Measurements from ENCODE around the gene STOML3.

DNA sequence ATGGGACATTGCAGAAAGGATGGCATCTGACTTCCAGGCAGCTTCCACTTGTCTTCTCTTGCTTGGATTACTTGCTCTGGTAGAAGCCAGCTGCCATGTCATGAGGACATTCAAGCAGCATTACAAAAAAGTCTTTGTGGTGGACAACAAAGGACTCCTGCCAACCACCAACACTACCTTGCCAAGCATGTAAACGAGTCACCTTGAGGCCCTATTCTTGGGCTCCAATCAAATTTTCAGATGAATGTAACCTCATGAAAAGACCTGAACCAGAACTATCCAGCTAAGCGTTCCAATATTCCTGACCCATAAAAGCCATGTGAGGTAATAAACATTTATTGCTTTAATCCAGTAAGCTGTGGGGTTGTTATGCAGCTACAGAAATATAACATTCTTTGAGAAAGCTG, 34.8 kb upstream of the STOML3 start:
- TF ChIP-seq, protein P1, sequence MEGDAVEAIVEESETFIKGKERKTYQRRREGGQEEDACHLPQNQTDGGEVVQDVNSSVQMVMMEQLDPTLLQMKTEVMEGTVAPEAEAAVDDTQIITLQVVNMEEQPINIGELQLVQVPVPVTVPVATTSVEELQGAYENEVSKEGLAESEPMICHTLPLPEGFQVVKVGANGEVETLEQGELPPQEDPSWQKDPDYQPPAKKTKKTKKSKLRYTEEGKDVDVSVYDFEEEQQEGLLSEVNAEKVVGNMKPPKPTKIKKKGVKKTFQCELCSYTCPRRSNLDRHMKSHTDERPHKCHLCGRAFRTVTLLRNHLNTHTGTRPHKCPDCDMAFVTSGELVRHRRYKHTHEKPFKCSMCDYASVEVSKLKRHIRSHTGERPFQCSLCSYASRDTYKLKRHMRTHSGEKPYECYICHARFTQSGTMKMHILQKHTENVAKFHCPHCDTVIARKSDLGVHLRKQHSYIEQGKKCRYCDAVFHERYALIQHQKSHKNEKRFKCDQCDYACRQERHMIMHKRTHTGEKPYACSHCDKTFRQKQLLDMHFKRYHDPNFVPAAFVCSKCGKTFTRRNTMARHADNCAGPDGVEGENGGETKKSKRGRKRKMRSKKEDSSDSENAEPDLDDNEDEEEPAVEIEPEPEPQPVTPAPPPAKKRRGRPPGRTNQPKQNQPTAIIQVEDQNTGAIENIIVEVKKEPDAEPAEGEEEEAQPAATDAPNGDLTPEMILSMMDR (IDR thresholded peaks at IDR 0.05): no peak
- TF ChIP-seq FOXP1 (CRISPR knock-in tag; IDR thresholded peaks at IDR 0.05; ENCODE audit: borderline replicate concordance) (no peak), TP53 (CRISPR knock-in tag; IDR thresholded peaks at IDR 0.05) (no peak), ZSCAN18 (CRISPR knock-in tag; IDR thresholded peaks at IDR 0.05) (no peak), E2F4 (CRISPR knock-in tag; IDR thresholded peaks at IDR 0.05; ENCODE audit: borderline replicate concordance, low read depth) (no peak), MAX (CRISPR knock-in tag; IDR thresholded peaks at IDR 0.05) (no peak), NFYB (CRISPR knock-in tag; conservative IDR thresholded peaks at IDR 0.05; ENCODE audit: low read depth) (no peak), ZNF121 (CRISPR knock-in tag; IDR thresholded peaks at IDR 0.05) (no peak), NR3C1 (CRISPR knock-in tag; conservative IDR thresholded peaks at IDR 0.05; ENCODE audit: low read depth) (no peak), ATF3 (CRISPR knock-in tag; conservative IDR thresholded peaks at IDR 0.05) (no peak), ZNF138 (CRISPR knock-in tag; conservative IDR thresholded peaks at IDR 0.05) (no peak), GTF2I (CRISPR knock-in tag; conservative IDR thresholded peaks at IDR 0.05) (no peak), OVOL2 (CRISPR knock-in tag; IDR thresholded peaks at IDR 0.05; ENCODE audit: borderline replicate concordance) (no peak)
- TF ChIP-seq, protein P2, sequence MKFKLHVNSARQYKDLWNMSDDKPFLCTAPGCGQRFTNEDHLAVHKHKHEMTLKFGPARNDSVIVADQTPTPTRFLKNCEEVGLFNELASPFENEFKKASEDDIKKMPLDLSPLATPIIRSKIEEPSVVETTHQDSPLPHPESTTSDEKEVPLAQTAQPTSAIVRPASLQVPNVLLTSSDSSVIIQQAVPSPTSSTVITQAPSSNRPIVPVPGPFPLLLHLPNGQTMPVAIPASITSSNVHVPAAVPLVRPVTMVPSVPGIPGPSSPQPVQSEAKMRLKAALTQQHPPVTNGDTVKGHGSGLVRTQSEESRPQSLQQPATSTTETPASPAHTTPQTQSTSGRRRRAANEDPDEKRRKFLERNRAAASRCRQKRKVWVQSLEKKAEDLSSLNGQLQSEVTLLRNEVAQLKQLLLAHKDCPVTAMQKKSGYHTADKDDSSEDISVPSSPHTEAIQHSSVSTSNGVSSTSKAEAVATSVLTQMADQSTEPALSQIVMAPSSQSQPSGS (CRISPR knock-in tag; IDR thresholded peaks at IDR 0.05; ENCODE audit: borderline replicate concordance, low read depth): no peak
